ENCODE measurements around the gene SPPL2B.
A peak's percentile ranks its signal among the peaks of the same experiment; 100 is the strongest.

The SPPL2B gene

DNA sequence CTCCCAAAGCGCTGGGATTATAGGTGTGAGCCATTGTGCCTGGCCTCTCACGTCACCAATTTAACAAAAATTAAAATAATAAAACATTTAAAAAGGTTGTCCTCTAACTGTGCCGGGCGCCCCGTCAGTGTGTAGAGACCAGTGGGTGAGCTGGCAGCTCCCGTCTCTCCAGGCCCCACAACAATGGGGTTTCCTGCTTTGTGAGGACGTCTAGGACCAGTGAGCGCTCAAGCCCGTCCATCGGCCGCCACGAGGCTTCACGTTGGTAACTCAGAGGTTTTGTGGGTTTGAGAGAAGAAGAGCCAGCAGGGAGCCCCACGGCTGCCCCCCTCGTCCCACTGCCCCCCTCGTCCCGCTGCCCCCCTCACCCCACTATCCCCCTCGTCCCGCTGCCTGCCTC lies 4.8 kb upstream of the SPPL2B start:
- FAIRE-seq (no peak), DNase-seq (ENCODE audit: low spot score) (no peak)

DNA sequence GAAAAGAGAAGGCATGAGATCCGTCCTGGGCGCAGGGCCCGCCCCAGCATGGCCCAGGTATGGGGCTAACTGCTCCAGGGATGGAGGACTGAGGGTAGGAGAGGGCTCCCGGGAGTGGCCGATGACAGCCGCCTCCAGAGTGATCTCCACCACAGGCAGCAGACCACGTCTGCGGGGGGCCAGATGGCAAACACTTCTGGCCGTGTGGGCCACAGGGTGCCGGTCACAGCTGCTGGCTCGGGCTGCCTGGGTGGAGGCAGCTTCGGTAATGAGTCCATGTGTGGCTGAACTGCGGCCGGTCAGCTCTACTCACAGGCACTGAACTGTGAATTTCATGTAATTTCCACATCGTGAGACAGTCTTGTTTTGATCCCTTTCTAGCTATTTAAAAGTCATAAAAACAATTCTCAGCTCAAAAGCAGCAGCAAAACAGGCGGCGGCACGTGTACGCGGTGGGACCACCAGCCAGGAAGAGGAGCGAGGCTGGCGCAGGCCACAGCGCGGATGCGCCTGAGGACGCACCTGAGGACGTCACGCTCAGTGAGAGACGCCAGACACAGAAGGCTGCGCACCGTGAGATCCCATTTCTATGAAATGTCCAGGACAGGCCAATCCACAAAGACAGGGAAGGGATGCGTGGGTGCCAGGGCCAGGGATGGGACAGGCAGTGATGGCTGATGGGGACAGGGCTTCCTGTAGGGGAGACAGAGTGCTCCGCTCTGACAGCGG lies 4.1 kb upstream of the SPPL2B start:
- no peak for FAIRE-seq
- no peak for DNase-seq (ENCODE audit: low spot score)

DNA sequence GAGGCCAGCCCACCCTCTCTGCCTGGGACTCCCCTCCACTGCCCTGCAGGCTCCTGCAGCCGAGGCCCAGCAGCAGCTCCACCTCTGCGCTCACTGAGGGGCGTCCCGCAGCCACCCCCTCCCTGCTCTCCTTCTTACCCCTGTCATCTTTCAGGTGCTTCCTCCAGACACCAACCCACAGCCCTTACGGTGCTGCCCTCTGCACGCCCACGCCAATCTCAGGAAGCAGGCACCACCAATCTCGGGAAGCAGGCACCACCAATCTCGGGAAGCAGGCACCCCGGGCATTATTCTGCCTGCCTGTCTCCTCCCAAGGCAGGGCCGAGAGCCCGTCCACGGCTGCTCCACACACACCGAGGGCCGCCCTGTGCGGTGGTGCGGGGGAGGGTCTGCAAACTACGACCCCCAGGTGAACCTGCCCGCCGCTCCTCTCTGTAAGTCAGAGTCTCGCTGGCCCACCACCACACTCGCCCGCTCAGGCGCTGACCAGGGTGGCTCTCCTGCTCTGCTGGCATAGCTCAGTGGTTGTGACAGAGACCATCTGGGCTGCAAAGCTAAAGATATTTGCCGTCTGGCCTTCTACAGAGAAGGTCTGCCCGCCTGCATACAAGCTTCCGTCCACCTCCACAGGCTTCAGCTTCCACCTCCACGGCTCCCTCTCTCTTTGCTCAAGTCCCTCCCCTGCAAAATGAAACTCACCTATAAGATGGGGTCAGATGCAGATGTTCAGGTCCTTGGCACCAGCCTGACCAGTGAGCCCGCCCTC lies 3.0 kb upstream of the SPPL2B start:
- FAIRE-seq (no peak), DNase-seq (ENCODE audit: low spot score) (no peak)

DNA sequence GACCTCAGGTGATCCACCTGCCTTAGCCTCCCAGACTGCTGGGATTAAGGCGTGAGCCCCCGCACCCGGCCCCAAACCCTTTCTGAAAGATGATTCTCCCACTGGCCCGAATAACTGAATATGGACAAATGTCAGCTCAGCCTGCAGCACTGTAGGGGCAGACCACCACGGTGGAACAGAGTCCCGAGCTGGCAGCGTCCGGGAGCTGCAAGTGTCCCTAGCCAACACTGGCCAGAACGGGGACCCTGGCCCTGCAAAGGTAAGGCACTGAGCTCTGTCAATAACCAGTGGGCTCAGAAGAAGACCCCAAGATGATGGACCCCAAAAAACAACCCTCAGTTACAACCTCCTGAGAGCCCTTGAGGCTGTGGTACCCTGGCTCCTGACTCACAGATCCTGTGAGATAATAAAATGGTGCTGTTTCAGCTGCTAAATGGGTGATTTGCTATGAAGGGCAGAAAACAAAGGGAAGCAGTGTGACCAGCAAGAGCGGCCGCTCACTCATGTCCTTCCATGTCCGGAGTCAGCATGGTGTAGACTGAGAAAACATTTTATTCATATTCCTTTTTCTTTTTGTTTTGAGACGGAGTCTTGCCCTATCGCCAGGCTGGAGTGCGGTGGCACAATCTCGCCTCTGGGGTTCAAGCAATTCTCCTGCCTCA lies 1.7 kb upstream of the SPPL2B start:
- FAIRE-seq (no peak), DNase-seq (ENCODE audit: low spot score) (no peak)

DNA sequence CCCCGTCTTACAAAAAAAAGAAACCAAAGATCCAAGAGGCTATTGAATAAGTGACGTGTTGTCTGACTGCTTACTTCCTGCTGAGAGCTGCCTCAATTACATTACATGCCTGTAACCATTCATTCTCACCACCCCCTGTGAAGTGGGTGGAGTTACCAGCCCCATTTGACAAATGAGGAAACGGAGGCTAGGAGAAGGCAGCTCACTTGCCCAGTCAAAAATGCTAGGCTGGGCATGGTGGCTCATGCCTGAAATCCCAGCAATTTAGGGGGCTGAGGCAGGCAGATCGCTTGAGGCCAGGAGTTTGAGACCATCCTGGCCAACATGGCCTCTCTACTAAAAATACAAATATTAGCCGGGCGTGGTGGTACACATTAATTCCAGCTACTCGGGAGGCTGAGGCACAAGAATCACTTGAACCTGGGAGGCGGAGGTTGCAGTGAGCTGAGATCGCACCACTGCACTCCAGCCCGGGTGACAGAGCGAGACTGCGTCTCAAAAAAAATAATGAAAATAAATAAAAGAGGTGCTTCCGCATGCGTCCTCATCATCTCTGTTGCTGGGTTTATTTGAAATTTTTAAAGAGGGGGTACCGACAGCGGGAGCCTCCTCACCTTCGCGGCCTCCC lies 597 bp upstream of the SPPL2B start:
- no peak for FAIRE-seq
- DNase-seq (ENCODE audit: low spot score): no peak

DNA sequence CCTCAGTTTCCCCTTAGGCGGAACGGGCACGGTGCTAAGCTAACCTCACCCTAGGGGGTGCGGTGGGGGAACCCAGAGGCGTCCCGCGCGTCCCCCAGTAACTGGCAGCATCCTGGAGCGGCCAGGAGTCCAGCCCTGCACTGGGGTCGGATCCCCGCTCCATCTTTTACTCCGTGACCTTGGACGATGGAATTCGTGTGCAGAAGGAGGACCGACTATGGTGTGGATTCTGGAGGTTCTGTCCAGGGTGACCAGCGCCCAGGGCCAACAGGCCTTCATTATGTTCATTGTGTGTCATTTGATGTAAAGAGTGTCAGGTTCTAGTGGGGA lies 630 bp downstream of the SPPL2B start:
- no peak for FAIRE-seq
- no peak for DNase-seq (ENCODE audit: low spot score)

DNA sequence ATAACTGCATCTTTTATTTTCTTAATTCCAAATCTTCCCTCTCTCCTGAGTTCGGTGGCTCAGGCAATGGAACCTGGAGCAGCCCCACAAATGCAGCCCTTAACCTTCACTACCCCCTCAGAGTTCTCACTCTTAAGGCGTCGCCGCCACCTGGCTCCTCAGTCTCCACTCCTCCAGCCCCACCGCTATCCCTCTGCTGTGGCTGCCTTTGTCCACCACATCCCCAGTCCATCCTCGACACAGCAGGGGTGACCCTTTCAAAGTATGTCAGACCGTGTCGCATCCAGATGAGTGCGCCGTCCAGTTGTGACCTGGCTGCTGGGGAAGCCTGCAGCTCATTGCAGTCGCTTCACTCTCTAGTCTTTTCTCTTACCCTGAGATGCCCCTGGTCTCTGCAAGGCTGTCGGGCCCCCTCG lies 1.0 kb downstream of the SPPL2B start:
- DNase-seq (ENCODE audit: low spot score) (no peak), FAIRE-seq (no peak)

DNA sequence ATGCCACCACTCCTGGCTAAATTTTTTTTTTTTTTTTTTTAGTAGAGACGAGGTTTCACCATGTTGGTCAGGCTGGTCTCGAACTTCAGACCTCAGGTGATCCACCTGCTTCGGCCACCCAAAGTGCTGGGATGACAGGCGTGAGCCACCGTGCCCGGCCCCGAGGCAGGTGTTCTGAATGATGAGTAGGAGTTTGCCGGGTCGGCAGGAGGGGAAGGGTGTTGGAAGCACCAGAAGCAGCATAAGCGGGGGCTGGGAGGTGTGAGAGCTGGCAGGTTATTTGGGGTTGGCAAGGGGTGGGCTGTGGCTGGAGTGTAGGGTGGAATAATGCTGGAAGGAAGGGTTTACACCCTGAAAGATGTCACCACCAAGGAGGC lies 1.8 kb downstream of the SPPL2B start:
- DNase-seq (ENCODE audit: low spot score): no peak
- FAIRE-seq: no peak

DNA sequence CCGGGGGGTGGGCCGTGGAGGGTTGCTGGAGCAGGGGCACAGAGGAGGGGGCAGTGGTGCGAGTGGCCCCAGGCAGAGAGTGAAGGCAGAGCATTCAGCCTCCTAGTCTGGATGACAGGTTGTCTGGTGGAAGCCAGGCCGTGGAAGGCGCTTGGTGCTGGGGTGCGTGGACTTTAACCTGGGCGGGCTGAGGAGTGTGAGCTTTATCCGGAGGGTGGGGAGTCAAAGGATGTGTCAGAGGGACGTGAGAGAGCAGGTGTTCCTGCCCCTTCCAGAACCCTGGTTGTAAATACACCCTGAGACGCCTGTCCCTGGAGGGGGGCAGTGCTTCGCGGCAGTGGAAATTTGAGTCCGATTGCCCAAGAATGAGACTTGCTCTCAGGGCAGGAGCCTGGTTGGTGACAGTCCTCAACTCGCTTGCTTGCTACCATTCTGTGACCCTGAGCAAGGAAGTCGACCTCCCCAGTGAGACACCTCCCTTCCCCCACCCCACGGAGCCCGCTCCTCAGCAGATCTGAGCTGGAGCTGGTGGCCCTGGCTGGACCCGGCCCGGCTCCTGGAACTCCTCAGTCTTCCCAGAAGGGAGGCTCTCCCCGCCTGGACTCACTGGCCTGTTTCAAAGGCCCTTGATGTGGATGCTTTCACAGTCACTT lies 2.3 kb downstream of the SPPL2B start:
- FAIRE-seq: no peak
- no peak for DNase-seq (ENCODE audit: low spot score)

DNA sequence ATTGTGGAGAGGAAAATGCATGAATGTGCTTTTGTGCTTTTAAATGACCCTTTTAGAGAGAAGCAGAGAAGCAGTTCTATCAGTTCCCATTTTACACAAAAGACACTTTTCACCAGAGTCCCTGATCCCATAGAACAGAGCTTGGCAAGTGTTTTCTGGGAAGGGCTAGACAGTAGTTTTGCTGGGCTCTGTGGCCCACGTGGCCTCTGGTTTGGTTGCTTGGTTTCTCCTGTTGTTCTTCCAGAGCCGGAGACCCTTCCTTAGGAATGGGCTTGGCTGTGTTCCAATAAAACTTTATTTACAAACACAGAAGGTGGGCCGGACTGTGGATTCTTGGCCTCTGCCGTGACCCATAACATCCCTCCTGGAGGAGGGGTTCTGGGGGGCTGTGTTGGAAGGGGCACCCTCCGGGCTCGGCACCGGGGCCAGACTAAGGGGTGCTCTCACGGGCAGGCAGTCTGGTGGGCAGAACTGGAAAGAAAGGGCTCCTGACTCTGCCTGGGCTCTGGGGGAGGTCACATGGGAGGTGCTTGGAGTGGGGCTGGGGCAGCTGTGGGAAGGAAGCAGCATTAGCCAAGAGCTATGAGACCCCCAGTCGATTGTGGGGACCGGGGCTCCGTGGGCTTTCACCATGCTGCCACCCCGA lies 3.2 kb downstream of the SPPL2B start:
- DNase-seq (ENCODE audit: low spot score) (no peak), FAIRE-seq (no peak)

DNA sequence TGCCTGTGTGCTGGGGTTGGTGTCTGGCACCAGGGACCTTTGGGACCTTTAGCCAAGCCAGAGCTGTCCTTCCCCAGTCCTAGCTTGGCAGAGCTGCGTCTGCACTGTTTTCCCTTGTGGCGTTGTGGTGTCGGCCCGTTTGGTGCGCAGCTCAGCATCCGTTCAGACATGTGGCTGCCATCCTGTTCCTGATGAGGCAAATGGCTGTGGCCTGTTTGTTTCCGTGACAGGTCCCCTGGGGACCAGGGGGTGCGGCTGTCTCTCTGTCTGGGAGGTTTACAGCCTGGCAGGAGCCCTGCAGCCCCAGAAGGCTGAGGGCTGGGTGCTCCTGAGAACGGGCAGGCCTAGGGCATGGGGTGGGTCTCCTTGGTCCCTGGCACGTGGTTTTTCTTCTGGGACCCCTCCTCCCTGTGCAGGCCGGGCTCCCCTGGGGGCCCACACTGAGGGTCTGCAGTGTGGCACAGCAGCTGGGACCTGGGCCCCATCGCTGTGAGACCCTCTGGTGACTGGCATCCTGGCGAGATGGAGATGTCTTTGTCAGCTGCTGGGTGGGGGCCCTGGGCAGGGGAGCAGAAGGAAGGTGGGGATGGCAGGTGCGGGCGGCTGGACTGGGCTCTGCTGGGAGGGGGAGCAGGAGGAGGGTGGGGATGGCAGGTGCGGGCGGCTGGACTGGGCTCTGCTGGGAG lies 4.0 kb downstream of the SPPL2B start:
- DNase-seq (ENCODE audit: low spot score) (no peak), FAIRE-seq (no peak)

DNA sequence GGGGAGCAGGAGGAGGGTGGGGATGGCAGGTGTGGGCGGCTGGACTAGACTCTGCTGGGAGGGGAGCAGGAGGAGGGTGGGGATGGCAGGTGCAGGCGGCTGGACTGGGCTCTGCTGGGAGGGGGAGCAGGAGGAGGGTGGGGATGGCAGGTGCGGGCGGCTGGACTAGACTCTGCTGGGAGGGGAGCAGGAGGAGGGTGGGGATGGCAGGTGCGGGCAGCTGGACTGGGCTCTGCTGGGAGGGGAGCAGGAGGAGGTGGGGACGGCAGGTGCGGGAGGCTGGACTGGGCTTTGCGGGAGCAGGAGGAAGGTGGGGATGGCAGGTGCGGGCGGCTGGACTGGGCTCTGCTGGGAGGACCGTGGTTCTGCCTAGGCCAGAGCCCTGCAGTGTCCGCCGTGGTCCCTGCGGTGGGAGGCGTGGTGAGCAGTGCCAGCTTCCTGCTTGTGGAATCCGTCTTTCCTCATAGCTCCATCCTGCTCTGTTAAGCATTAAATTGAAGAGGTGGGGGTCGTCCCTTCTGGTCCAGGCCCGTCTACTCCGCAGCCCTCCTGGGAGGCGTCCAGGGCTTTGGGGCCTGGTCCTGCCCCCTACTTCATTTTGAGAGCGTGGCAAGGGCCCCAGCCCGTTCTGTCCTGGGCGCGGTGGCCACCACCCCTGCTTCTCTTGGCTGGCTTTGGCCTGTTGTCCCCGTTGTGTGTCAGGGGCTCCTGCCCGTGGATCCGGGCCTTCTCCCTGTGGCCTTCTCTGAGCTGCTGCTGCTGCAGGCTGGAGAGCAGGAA lies 4.7 kb downstream of the SPPL2B start:
- FAIRE-seq (no peak), DNase-seq (ENCODE audit: low spot score) (no peak)

DNA sequence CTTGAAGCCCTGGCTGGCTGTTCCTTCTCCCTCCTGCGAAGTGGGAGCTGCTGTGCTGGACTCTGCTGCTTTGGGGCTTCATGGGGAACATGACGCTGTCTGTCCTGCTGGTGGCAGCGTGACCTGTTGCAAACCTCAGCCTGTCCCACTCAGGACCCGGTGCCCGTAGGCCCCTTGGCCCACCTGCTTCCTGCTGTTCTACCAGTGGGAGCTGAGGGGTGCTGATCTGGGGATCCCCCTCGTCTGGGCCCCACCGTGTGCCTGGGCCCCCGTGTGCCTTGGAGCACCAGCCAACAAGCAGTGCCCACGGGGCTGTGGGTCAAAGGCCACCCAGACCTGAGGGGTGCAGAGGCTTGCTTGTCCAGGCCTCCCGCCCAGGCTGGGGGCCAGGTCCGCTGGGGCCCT lies 5.3 kb downstream of the SPPL2B start:
- DNase-seq (ENCODE audit: low spot score) (no peak), FAIRE-seq (no peak)

DNA sequence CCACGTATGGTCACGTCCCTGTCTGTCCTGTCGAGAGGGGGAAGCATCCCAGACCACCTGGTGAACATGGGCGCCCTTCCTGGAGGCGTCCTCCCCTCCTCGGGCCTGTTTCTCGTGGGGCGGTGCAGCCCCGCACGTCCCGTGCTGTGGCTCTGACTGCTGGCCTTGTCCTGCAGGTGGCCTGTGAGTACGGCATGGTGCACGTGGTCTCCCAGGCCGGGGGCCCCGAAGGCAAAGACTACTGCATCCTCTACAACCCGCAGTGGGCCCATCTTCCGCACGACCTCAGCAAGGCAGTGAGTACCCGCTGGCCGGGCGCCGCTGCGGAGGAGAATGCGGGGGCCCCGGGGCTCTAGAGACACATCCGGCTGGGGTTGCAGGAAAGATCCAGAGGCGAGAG lies 5.9 kb downstream of the SPPL2B start:
- FAIRE-seq: no peak
- no peak for DNase-seq (ENCODE audit: low spot score)

DNA sequence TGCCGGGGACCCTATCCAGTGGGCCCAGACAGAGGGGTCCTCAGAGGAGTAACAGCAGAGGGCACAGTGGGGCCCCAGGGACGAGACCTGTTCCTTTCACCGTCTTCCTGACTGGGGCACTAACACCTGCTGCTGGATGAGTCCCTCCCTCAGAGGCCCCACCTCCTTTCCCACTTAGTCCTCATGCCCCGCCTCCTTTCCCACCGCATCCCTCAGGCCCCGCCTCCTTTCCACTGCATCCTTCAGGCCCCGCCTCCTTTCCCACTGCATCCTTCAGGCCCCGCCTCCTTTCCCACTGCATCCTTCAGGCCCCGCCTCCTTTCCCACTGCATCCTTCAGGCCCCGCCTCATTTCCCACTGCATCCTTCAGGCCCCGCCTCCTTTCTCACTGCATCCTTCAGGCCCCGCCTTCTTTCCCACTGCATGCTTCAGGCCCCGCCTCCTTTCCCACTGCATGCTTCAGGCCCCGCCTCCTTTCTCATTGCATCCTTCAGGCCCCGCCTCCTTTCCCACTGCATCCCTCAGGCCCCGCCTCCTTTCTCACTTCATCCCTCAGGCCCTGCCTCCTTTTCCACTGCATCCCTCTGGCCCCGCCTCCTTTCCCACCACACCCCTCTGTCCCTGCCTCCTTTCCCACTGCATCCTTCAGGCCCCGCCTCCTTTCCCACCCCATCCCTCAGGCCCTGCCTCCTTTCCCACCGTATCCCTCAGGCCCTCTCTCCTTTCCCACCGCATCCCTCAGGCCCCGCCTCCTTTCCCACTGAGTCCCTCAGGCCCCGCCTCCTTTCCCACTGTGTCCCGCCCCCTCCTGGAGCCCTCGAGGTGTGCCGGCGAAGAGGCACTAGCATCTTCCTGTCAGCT lies 6.7 kb downstream of the SPPL2B start:
- FAIRE-seq (no peak), DNase-seq (ENCODE audit: low spot score) (no peak)

DNA sequence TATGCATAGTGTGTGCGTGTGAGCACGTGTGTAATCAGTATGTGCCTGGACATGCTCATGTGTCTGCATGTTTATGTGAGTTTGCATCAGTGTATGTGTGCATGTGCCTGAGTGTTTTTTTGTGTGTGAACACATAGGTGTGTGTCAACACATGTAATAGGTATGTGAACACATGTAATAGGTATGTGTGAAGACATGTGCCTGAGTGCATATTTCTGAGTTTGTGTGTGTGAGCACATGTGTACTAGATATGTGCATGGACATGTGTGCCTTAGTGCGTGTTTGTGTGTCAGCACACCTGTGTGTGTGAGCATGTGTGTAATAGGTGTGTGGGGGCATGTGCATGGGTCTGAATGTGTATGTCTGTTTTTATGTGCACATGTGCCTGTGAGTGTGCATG lies 7.4 kb downstream of the SPPL2B start:
- peak; percentile 86 for FAIRE-seq

DNA sequence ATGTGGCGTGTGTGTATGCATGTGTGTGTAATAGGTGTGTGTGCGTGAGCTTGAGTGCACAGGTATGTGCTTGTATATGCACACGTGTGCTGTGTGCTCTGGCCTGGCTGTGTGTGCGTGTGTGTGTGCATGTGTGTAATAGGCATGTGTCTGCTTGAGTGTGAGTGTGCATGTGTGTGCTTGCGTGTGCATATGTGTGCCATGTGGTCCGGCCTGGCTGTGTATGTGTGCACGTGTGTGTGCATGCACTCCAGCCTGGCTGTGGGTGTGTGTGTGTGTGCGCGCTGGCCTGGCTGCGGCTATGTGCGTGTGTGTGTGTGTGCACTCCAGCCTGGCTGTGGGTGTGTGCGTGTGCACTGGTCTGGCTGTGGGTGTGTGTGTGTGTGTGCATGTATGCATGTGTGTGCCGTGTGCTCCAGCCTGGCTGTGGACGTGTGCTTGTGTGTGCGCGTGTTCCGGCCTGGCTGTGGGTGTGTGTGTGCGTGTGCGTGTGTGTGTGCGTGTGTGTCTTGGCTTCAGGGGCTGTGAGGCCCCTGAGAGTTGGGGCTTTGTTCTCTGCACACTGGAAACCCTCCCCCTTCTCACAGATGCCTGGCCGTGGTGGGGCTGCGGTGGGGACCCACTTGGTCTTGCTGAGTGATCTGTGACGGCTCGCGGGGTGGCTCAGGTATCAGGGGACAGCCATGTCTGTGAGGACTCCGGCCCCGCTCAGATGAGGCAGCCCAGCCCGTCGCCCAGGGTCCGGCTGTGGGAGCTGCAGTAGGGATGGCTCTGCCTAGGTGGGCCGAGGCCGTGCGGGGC lies 8.2 kb downstream of the SPPL2B start:
- FAIRE-seq (peak; percentile 52), DNase-seq (ENCODE audit: low spot score) (no peak)

More for the DNA sequence above, 7.4 kb downstream of the SPPL2B start:
- no peak for DNase-seq (ENCODE audit: low spot score)

DNA sequence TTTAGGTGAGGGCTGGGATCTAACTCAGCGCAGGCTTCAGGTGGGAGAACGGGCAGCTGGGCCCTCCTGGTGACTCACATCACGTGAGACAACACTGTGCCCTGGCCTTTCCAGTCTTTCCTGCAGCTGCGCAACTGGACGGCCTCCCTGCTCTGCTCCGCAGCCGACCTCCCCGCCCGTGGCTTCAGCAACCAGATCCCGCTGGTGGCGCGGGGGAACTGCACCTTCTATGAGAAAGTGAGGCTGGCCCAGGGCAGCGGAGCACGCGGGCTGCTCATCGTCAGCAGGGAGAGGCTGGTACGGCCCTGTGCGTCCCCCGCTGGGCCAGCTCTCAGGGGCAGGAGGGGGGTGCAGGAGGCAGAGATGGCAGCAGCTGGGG lies 8.8 kb downstream of the SPPL2B start:
- peak; percentile 47 for DNase-seq (ENCODE audit: low spot score)
- FAIRE-seq: no peak

All from urothelium cell line (cell line).